Limb (tissue), 2 donors: ENCODE measurements around the gene ESAM.

ENCODE experiments used
- DNase-seq, 2 donors: peaks; one replicate each; pipeline ENCODE4 v3.0.0-alpha.2; 2016; ENCODE audit errors: extremely low spot score in 2 of 2

Gene ESAM

DNA sequence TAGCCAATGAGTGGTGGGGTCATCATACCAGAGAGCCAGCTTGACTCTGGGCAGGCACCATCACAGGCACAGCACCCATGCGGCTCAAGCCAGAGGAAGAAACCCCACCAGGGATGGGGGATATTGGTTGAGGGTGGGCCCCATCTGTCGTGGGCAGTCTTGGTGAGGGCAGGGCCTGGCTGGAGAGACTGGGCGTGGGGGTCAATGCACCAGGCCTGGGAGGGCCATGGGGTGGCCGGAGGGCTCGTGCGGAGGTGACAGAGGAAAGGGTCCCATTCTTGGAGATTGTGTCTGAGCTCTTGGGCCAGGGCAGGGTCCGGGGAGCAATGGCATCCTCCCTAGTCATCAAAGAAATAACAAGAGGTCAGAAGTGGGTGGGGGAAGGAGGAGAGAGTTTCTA lies 8.5 kb downstream of the ESAM start:
- no peak for DNase-seq

- DNase-seq: no peak
Measured at GRCh38 chr11:124753205-124753604, 8.9 kb downstream of the ESAM start.

DNA sequence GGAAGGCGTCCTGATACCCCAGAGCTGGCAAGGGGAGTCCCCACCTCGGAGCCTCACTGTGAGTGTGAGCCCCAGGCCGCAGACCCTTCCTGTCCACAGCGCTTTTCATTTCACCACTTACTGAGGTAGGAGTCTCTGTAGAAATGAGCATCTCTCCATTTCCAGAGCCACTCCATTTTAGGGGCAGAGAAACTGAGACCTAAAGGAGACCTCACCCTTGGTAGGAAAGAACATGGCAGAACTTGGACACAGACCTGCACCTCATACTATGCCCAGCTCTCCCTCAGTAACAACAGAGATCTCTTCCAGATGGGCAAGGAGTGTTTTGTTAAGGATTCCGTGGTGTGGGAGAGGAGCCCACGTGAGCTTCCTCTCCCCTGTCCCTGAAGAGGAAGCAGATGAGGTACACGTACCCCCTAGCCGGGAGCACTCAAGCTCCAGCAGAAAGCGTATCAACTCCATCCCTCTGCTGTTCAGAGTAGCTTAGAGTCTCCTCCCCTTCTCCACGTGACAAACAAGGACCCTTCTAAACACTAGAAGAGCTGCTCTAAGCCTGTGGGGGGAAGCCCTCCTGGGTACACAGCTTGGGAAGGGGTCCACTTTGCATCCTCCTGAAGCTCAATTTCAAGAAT lies 9.5 kb downstream of the ESAM start:
- DNase-seq: no peak

GRCh38 chr11:124751741-124752470 lies 10.2 kb downstream of the ESAM start, which contains the start of gene VSIG2:
VSIG2 (minus strand) TSS chr11:124752255; CDS start chr11:124752137, 118 bp downstream.
- DNase-seq: no peak

DNA sequence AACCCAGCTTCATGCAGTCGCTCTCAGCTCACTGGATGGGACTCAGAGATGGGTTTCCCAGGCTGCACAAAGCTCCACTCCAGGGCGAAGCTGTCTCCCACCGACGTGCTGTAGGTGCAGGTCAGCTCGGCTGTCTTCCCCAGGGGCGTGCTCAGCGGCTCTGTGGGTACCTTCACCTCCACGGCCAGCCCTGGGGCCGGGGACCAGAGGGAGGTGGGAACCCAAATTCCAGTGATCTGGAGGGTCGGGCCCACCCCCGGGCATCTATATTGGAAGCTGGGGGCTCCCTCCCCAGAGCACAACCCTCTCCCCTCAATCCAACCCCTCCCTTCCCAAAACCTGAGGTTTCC lies 10.7 kb downstream of the ESAM start:
- DNase-seq: no peak

DNA sequence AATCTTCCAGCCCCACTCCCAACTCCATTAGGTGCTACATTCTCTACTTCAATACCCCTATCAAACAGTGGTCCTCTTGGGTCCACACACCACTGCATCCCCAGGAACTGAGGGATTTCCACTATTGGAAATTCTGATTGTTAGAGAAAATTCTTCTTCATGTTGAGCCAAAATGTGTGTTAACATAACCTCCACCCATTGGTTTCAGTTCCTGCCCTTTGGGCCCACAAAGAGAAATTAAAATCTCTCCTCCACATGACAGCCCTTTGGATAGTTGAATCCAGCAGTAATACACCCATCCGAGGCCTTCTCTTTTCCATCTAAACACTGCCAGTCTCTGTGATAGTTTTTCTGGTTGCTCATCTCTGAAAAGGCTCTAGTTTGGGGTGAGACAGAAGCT lies 12.2 kb downstream of the ESAM start:
- DNase-seq: no peak

- DNase-seq: peak in 1 of 2 donors; percentile 27
Measured at GRCh38 chr11:124748481-124749343, 13.4 kb downstream of the ESAM start.

GRCh38 chr11:124748100-124748418 lies 14.0 kb downstream of the ESAM start:
- DNase-seq: no peak

DNA sequence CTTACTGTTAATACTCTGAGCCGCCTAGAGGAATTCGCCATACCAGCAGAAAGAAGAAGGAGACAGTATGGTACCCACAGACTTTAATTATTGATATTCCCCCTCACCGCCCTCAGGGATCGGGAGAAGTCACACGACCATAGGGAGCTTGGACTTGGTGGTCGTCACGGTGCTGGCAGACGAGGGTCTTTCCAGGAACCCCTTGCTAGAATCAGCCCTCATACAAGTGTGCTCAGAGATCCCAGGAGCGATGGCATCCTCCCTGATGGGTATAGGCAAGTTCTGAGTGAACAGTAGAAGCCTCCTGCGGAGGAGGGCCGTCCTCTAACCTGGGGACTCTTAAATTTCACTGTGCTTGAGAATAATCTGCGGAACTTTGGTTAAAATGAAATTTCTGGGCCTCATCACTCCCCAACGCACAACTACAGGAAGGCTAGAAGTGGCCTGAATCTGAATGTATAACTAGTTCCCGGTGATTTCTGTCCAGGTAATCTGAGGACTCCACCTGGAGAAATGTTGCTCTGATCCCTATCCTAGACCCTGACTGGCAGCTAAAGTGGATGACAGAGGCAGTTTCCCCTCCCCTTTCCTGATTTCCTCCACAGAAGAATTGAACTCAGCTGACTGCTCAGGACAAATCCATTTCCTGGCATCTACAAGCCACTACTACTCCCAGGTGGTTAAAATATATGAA lies 14.5 kb downstream of the ESAM start:
- DNase-seq: no peak

DNA sequence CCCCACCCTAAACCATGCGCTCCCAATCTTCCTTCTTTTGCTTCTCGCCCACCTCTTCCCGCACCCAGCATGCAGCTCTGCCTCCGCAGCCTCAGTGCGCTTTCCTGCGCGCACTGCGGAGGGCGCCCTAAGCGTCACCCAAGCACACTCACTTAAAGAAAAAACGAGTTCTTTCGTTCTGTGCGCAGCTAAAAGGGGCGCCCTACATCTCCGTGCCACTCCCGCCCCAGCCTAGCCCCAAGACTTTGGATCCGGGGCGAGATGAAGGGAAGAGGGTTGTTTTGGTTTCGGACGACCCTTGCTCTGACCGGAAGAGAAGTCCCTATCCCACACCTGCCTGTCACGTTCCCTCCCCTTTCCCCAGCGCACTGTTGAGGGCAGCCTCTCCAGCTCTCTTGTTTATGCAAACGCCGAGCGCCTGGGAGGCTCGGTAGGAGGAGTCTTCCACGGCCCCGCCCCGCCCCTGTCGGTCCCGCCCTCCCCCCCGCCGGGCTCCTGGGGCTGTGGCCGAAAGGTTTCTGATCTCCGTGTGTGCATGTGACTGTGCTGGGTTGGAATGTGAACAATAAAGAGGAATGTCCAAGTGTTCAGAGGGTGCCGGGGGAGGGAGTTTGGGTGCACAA lies 15.4 kb downstream of the ESAM start:
- peak in 1 of 2 donors; percentile 64 for DNase-seq

DNA sequence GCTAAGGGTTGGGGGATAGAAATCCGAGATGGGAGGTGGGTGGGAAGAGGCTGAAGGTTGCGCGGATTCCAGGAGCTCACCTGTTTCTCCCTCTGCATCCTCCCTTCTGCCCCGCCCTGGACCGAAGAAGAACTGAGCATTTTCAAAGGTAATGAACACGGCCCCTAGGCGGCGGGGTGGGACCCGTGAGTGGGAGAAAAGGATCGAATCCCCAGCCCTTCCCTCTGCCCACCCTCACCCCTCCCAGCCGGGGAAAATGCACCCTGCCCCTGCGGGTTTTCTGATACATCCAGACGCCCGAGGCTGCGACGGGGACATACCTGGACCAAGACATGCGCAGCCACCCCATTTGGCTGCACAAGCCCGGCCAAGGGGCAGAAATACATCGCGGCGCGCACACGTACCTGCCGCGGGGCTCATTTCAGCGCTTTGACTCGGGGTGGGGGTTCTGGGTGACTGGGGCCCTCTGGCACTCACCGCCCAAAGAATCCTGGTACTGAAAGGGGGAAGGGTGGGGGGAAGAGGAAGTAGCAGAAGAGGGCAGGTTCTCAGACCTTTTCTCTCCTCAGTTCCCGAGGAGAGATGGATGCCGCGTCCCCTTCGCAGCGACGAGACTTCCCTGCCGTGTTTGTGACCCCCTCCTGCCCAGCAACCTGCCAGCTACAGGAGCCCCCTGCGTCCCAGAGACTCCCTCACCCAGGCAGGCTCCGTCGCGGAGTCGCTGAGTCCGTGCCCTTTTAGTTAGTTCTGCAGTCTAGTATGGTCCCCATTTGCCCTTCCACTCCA lies 16.1 kb downstream of the ESAM start:
- DNase-seq: peak in 1 of 2 donors; percentile 41

GRCh38 chr11:124745270-124745834 lies 16.7 kb downstream of the ESAM start:
- DNase-seq: peak in 1 of 2 donors; percentile 34

GRCh38 chr11:124743050-124743449 lies 19.0 kb downstream of the ESAM start:
- no peak for DNase-seq

DNA sequence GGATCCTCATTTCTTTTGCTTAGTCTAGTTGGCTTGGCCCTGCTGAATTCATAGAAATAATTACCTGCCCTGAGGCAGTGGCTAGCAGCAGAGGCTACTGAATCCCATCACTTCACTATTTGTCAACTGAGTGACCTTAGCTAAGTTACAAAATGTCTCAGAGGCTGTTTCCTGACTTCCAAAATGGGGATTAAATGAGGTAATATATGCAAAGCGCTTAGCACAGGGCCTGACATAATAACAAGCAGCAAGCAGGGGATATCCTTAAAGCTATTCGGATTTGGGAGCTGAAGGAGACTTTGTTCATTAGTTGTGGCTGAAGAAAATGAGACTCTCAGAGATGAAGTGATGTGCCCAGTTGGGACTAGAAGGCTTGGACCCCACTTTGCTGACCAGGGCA lies 19.5 kb downstream of the ESAM start:
- no peak for DNase-seq

DNA sequence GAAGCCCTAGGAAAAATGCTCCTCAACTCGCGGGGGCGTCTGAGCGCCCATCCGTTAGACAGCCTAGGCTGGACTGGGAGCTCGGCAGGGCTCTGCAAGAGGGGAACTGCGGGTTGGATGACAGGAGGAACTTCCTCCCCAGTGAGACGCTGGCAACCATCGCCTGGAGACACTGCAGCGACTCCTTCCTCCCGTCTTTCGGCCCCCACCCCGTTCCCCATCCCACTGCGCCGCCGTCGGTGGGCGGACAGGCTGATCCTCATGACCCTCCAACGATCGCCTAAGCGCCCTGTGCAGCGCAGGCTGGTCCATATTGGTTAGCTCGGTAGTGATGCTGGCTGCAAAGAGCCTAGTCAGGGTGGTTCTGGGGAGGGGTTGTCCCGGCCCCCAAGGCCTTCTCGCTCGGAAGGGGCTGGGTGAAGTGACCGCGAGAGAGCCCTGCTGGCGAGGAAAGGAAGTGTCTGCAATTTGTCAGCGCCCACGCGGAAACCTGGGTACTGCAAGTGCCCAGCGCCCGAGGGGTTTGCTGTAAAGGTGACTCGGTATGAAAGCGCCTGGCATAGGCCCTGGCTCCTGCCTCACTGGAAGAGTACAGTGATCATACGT lies 21.7 kb downstream of the ESAM start:
- no peak for DNase-seq

DNA sequence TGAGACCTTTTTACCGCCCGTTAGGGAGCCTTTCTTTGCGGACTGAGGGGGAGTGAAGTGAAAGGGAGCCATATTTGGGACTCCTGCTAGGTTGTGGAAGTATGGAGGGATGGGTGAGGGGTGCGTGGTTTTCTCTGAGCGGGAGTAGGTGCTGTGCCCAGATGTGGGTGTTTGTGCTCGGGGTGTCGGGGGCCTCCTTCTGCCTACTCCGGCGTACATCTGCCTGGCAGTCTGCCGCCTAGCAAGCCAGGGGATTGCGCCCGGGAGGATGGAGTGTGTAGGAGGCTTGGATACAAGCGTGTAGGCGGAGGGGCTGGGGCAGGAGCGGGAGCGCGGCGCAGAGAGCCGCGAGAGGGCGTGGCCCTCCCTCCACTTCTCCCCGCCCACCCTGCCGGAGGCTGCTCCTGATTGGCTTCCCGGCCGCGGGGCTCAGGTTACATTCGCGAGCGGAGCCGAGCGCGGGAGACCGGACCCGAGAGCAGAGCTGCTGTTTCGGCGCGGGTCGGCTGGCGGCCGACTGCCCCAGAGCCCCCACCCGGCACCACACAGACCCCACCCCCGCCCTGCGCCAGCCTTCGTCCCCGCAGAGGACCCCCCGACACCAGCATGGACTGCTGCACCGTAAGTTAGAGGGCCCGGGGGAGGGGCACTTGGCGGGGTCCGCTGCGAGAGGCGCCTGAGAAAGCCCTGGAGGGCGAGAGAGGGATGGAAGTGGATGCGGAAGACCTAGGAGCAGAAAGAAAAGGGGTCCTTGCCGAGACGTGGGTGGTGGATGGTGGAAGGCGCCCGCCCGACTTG lies 22.4 kb downstream of the ESAM start, which contains the start of gene NRGN:
Gene NRGN (plus strand): TSS at position 464 of the 798 bp plus-strand sequence. CDS start 143 bp downstream, at position 607.
- DNase-seq: peak; percentile 94

DNA sequence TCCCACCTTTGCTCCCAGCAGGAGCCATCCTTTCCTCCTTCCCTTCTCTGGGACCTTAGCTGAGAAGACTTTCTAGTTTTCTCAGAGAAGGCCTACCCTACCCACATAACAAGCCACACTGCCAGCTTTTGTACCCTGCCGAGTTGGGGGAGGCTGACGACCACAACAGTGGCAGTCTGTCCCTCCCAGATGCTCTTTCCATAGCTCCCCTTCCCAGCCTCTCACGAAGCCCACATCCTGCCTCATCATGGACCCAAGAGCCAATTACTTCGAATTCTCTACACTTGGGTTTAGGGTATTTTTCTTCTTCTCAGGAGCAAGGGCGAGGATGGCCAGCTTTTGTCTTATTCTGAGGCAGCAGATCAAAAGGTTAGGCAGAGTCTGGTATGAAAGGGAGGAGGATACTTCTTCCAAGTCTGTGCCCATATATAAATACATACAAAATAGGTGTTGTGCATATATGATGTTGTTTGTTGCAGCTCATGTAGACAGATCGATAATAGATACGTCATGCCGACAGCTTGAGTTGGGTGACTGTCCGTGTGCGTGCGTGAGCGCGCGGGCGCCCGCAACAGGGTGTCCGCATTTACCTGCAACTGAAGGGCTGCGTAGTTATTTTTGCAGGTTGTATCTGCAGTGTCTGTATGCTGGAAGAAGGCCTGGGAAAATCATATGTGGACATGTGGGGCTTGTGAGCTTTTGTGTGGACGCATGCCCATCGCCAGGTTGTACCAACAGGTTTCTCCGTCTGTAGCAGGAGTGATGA lies 23.2 kb downstream of the ESAM start:
- DNase-seq: no peak
